ENCODE data around the gene OR4Q3.
"Not testable (repeated sequence)": the region's sequence is repeated elsewhere in the genome, so short reads cannot be mapped to it uniquely, and the experiment has no call there.

DNA sequence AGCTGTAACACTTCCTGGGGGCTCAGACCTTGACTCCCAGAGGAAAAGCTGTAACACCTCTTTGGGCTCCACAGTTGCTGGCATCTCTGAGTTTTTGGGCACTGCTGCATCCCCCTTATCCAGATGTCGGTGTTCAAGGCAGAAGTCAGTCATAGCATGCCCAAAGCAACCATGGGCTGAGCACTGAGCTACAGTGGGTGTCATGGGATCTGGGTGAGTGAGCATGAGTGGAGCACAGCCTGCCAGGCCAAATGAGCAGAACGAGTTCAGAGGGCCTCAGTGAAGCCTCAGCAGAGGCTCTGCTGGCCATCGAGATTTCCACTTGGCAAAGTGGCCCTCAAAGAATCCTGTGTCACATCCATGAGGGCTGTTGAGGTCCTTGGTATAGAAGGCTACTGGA lies 28.1 kb downstream of the OR4Q3 start:
- TF ChIP-seq, protein P1, sequence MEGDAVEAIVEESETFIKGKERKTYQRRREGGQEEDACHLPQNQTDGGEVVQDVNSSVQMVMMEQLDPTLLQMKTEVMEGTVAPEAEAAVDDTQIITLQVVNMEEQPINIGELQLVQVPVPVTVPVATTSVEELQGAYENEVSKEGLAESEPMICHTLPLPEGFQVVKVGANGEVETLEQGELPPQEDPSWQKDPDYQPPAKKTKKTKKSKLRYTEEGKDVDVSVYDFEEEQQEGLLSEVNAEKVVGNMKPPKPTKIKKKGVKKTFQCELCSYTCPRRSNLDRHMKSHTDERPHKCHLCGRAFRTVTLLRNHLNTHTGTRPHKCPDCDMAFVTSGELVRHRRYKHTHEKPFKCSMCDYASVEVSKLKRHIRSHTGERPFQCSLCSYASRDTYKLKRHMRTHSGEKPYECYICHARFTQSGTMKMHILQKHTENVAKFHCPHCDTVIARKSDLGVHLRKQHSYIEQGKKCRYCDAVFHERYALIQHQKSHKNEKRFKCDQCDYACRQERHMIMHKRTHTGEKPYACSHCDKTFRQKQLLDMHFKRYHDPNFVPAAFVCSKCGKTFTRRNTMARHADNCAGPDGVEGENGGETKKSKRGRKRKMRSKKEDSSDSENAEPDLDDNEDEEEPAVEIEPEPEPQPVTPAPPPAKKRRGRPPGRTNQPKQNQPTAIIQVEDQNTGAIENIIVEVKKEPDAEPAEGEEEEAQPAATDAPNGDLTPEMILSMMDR (IDR thresholded peaks at IDR 0.05) = not testable (repeated sequence)
- TF ChIP-seq POLR2A (IDR thresholded peaks at IDR 0.05) = not testable (repeated sequence)

Measured in thyroid gland (tissue), 4 donors.